AG10803 (cell line): ENCODE measurements around the gene GIGYF2.
"Not testable (repeated sequence)": the region's sequence is repeated elsewhere in the genome, so short reads cannot be mapped to it uniquely, and the experiment has no call there.

Experiments
- DNase-seq: peaks from one replicate; pipeline ENCODE4 v3.0.0; 2010; ENCODE audit warnings: low read depth
- H3K4me3 ChIP-seq: 2 replicates; pipeline ENCODE4 v1.5.1; 2011; ENCODE audit warnings: mild to moderate bottlenecking, low read length, control low read depth
- TF ChIP-seq, protein P1 (sequence below): conservative IDR thresholded peaks from 2 replicates; pipeline ENCODE4 v1.5.1; 2011; ENCODE audit warnings: mild to moderate bottlenecking, low read length, control low read depth, inconsistent platforms

GIGYF2 gene

GRCh38 chr2:232674491-232674890 is 22.6 kb upstream of the GIGYF2 start:
- DNase-seq = no peak
- no peak overlapping the region for H3K4me3 ChIP-seq
- TF ChIP-seq, protein P1, sequence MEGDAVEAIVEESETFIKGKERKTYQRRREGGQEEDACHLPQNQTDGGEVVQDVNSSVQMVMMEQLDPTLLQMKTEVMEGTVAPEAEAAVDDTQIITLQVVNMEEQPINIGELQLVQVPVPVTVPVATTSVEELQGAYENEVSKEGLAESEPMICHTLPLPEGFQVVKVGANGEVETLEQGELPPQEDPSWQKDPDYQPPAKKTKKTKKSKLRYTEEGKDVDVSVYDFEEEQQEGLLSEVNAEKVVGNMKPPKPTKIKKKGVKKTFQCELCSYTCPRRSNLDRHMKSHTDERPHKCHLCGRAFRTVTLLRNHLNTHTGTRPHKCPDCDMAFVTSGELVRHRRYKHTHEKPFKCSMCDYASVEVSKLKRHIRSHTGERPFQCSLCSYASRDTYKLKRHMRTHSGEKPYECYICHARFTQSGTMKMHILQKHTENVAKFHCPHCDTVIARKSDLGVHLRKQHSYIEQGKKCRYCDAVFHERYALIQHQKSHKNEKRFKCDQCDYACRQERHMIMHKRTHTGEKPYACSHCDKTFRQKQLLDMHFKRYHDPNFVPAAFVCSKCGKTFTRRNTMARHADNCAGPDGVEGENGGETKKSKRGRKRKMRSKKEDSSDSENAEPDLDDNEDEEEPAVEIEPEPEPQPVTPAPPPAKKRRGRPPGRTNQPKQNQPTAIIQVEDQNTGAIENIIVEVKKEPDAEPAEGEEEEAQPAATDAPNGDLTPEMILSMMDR = no peak

- TF ChIP-seq, protein P1 = no peak
- H3K4me3 ChIP-seq = no peak overlapping the region
- DNase-seq = no peak
Measured at GRCh38 chr2:232675381-232675780, 21.8 kb upstream of the GIGYF2 start.

GRCh38 chr2:232680006-232680405 is 17.1 kb upstream of the GIGYF2 start:
- H3K4me3 ChIP-seq = no peak overlapping the region
- DNase-seq = no peak
- TF ChIP-seq, protein P1 = no peak

DNA sequence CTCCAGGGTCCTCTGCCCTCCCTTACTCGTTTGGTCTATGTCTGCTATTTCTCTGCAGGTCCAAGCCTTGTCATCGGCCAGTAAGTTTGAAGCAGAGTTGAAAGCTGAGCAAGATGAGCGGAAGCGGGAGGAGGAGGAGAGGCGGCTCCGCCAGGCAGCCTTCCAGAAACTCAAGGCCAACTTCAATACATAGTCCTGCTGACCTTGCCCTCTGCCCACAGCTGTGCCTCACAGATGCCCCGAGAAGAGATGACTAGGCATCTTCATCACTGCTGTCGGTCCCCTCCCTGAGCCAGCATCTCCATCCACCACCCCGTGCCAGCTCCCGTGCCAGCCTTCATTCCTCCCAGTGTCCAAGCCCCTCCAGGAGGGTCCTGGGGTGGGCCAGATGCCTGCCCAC is 15.6 kb upstream of the GIGYF2 start:
- no peak overlapping the region for H3K4me3 ChIP-seq
- DNase-seq = no peak
- TF ChIP-seq, protein P1 = no peak

DNA sequence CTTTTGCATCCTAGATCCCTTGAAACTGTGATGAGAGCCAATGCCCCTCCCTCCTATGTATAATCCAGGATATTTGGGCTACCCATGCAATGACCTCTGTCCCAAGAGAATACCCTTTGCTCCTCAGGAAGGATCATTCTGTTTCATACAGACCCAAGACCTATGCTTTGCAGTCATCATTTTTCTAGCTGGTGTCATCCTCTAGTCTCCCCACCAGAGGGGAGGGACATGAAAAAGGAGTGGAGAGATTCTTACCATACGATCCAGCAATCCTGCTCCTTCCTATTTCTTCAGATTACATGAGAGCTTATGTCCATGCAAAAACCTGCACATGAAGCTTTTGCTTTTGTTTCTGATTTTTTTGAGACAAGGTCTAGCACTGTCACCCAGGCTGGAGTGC is 13.8 kb upstream of the GIGYF2 start:
- H3K4me3 ChIP-seq = no peak overlapping the region
- no peak for DNase-seq
- TF ChIP-seq, protein P1 = no peak

DNA sequence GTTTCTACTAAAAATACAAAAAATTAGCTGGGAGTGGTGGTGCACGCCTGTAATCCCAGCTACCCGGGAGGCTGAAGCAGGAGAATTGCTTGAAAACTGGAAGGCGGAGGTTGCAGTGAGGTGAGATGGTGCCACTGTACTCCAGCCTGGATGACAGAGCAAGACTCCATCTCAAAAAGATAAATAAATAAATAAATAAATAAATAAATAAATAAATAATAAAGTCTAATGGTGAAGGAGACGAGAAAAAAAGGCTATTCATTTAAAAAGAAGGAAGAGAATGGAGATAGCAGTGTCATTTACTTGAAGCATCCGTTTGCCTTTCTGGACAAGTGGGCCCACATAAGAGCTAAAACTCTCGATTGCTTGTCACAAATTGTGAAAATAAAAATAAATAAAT is 11.7 kb upstream of the GIGYF2 start:
- H3K4me3 ChIP-seq, DNase-seq: not testable (repeated sequence)

- H3K4me3 ChIP-seq = no peak overlapping the region
- no peak for DNase-seq
- TF ChIP-seq, protein P1 = no peak
Measured at GRCh38 chr2:232687382-232688160, 9.6 kb upstream of the GIGYF2 start.

GRCh38 chr2:232688201-232688600 is 8.9 kb upstream of the GIGYF2 start:
- no peak overlapping the region for H3K4me3 ChIP-seq
- no peak for DNase-seq
- TF ChIP-seq, protein P1 = no peak
